SK-N-SH (cell line): Measurements from ENCODE around the gene SP7. TPM values are rescaled to one million over a fixed set of nuclear protein-coding genes. Genes with fewer than 3 reads are reported as not detected.
A peak's percentile ranks its signal among the peaks of the same experiment; 100 is the strongest.

Source experiments
- CTCF ChIA-PET: fragments of 300-600, 350-600 bp; formaldehyde crosslinking; extraction: SDS; loops from one replicate; lab custom pipeline; 2021; lab: Yijun Ruan, JAX
- POLR2A ChIA-PET: fragments of 350-600 bp; sonication (Branson Sonifier 250); formaldehyde crosslinking; extraction: SDS; loops from one replicate; lab custom pipeline; 2020; ENCODE audit warnings: antibody characterized with exemption, inconsistent platforms; lab: Yijun Ruan, JAX
- DNase-seq: peaks from one replicate; pipeline ENCODE4 v3.0.0; 2012
- H2AFZ ChIP-seq: fragments of 200-600 bp; sonication (generic); 2 replicates; pipeline ENCODE4 v1.8.1; 2016; ENCODE audit warnings: antibody characterized with exemption, mild to moderate bottlenecking, low read depth
- H3F3A ChIP-seq: fragments of 200-600 bp; sonication (generic); replicated peaks from 2 replicates; pipeline ENCODE3; 2016; ENCODE audit warnings: antibody characterized with exemption, mild to moderate bottlenecking; ENCODE audit not compliant: insufficient read depth
- H3K27ac ChIP-seq, 2 experiments: fragments of 200-500 bp in 1 of 2; fragments of 200-600 bp in 1 of 2; sonication (Bioruptor generic) in 1 of 2; sonication (generic), shearing (Covaris generic) in 1 of 2; 2 replicates each; pipeline versions ENCODE4 v1.5.1 to v1.6.1; 2014 to 2016; ENCODE audit warnings: low read depth in 2 of 2, inconsistent platforms in 1 of 2, low read length in 1 of 2, mild to moderate bottlenecking in 1 of 2, mixed read lengths in 1 of 2
- H3K27me3 ChIP-seq: fragments of 200-600 bp; sonication (generic), shearing (Covaris generic); 2 replicates; pipeline ENCODE4 v1.6.1; 2016; ENCODE audit warnings: mixed run types; ENCODE audit not compliant: insufficient read depth
- H3K36me3 ChIP-seq, 2 experiments: fragments of 200-500 bp in 1 of 2; fragments of 200-600 bp in 1 of 2; sonication (Bioruptor generic) in 1 of 2; sonication (generic) in 1 of 2; replicated peaks in 1 of 2; 2 replicates each; pipeline versions ENCODE3 to v1.5.1; 2014 to 2016; ENCODE audit warnings: low read length in 1 of 2, mild to moderate bottlenecking in 1 of 2; ENCODE audit not compliant: insufficient read depth in 2 of 2, control insufficient read depth in 1 of 2
- H3K4me1 ChIP-seq, 2 experiments: fragments of 200-500 bp in 1 of 2; fragments of 200-600 bp in 1 of 2; sonication (Bioruptor generic) in 1 of 2; sonication (generic), shearing (Covaris generic) in 1 of 2; 2 replicates each; pipeline versions ENCODE4 v1.5.1 to v1.6.1; 2014 to 2016; ENCODE audit warnings: low read depth in 1 of 2, low read length in 1 of 2, mixed run types in 1 of 2; ENCODE audit not compliant: insufficient read depth in 2 of 2, control insufficient read depth in 1 of 2
- H3K4me2 ChIP-seq: fragments of 200-600 bp; sonication (generic), shearing (Covaris generic); 2 replicates; pipeline ENCODE4 v1.6.1; 2017; ENCODE audit warnings: mixed run types
- H3K4me3 ChIP-seq, 2 experiments: fragments of 200-500 bp in 1 of 2; fragments of 200-600 bp in 1 of 2; sonication (Bioruptor generic) in 1 of 2; sonication (generic), shearing (Covaris generic) in 1 of 2; 2 replicates each; pipeline versions ENCODE4 v1.5.1 to v1.8.1; 2014 to 2016; ENCODE audit warnings: low read depth in 2 of 2, inconsistent platforms in 1 of 2, low read length in 1 of 2, mild to moderate bottlenecking in 1 of 2, mixed read lengths in 1 of 2, moderate library complexity in 1 of 2
- H3K79me2 ChIP-seq: fragments of 200-600 bp; sonication (generic); 2 replicates; pipeline ENCODE4 v1.8.1; 2017; ENCODE audit warnings: mild to moderate bottlenecking; ENCODE audit not compliant: insufficient read depth
- H3K9ac ChIP-seq: fragments of 200-600 bp; sonication (generic); 2 replicates; pipeline ENCODE4 v1.6.1; 2017; ENCODE audit warnings: mixed run types
- H3K9me2 ChIP-seq: fragments of 200-600 bp; sonication (generic); 2 replicates; pipeline ENCODE4 v1.6.1; 2017; ENCODE audit warnings: mixed run types
- H3K9me3 ChIP-seq: fragments of 200-600 bp; sonication (generic); 2 replicates; pipeline ENCODE4 v1.6.1; 2017; ENCODE audit warnings: mixed run types, mild to moderate bottlenecking, moderate library complexity
- H4K20me1 ChIP-seq: fragments of 200-600 bp; sonication (generic); 2 replicates; pipeline ENCODE4 v1.6.1; 2017; ENCODE audit warnings: mild to moderate bottlenecking, mixed run types; ENCODE audit not compliant: insufficient read depth
- CHD2 ChIP-seq: fragments of 150-350 bp; IDR thresholded peaks from 2 replicates; pipeline ENCODE4 v1.6.1; 2018; ENCODE audit warnings: low read length; ENCODE audit not compliant: partially characterized antibody
- CTCF ChIP-seq: fragments of 200-600 bp; sonication (generic); IDR thresholded peaks from 2 replicates; pipeline ENCODE4 v1.6.1; 2017; ENCODE audit warnings: antibody characterized with exemption, mild to moderate bottlenecking, moderate library complexity
- EZH2phosphoT487 ChIP-seq: fragments of 200-600 bp; sonication (generic); IDR thresholded peaks from 2 replicates; pipeline ENCODE4 v1.6.1; 2017; ENCODE audit warnings: low read depth, mixed run types, mild to moderate bottlenecking, antibody characterized with exemption, moderate library complexity, borderline replicate concordance
- FOXJ3 ChIP-seq: sonication (generic); formaldehyde crosslinking; IDR thresholded peaks from 2 replicates; pipeline ENCODE4 v1.5.1; 2020; ENCODE audit warnings: mild to moderate bottlenecking, missing genetic modification reagents
- FOXM1 ChIP-seq: IDR thresholded peaks from 2 replicates; pipeline ENCODE4 v1.4.0; 2012; ENCODE audit warnings: low read depth, mild to moderate bottlenecking
- GABPA ChIP-seq: IDR thresholded peaks from 2 replicates; pipeline ENCODE4 v1.4.0; 2012; ENCODE audit warnings: low read depth, mild to moderate bottlenecking
- GATA2 ChIP-seq: sonication (generic); formaldehyde crosslinking; IDR thresholded peaks from 2 replicates; pipeline ENCODE4 v1.5.0; 2020; ENCODE audit warnings: mild to moderate bottlenecking, missing genetic modification reagents
- JUND ChIP-seq: IDR thresholded peaks from 2 replicates; pipeline ENCODE4 v1.4.0; 2012
- MAX ChIP-seq: IDR thresholded peaks from 2 replicates; pipeline ENCODE4 v1.4.0; 2012; ENCODE audit warnings: low read depth
- MEF2A ChIP-seq: IDR thresholded peaks from 2 replicates; pipeline ENCODE4 v1.4.0; 2012; ENCODE audit warnings: low read depth, borderline replicate concordance
- NRF1 ChIP-seq: IDR thresholded peaks from 2 replicates; pipeline ENCODE4 v1.6.1; 2012; ENCODE audit warnings: low read depth, mild to moderate bottlenecking, low read length
- RCOR1 ChIP-seq: fragments of 150-350 bp; IDR thresholded peaks from 2 replicates; pipeline ENCODE4 v1.6.1; 2017; ENCODE audit warnings: antibody characterized with exemption, low read length
- RFX5 ChIP-seq: IDR thresholded peaks from 2 replicates; pipeline ENCODE4 v1.6.1; 2012; ENCODE audit warnings: mild to moderate bottlenecking, improper control_type of control experiment, low read length
- TCF12 ChIP-seq: IDR thresholded peaks from 2 replicates; pipeline ENCODE4 v1.4.0; 2012
- TEAD4 ChIP-seq: IDR thresholded peaks from 2 replicates; pipeline ENCODE4 v1.4.0; 2012; ENCODE audit warnings: mild to moderate bottlenecking, borderline replicate concordance; ENCODE audit not compliant: insufficient read depth
- YY1 ChIP-seq: IDR thresholded peaks from 2 replicates; pipeline ENCODE4 v1.4.0; 2012; ENCODE audit warnings: low read depth, mild to moderate bottlenecking
- ZBTB33 ChIP-seq: IDR thresholded peaks from 2 replicates; pipeline ENCODE4 v1.4.0; 2012; ENCODE audit warnings: low read depth, borderline replicate concordance
- WGBS: methylation state at CpG from one replicate; pipeline ENCODE4 v1.1.6; 2017; ENCODE audit warnings: low lambda C conversion rate; 5-methylcytosine and 5-hydroxymethylcytosine counted together
- polyA plus RNA-seq, 3 experiments: library from polyadenylated mRNA; depleted of rRNA; stranded (reverse); fragments of >200 nt; gene quantifications; 2 replicates each; pipeline ENCODE4 v1.2.3, GENCODE V29; 2012

Gene SP7
- polyA plus RNA-seq, 1 of the 3 experiments (the other 2 are of a cell fraction): not detected

- TF ChIP-seq ZBTB33: no peak
- TF ChIP-seq NRF1: no peak
- TF ChIP-seq GATA2 (CRISPR knock-in tag): no peak
- TF ChIP-seq MAX: no peak
- TF ChIP-seq GABPA: no peak
- no peak for TF ChIP-seq FOXM1
- TF ChIP-seq RFX5: no peak
- no peak for TF ChIP-seq JUND
These were observed 9.5 kb downstream of the SP7 start (continued) for GRCh38 chr12:53326460-53327185.

- H3K27ac ChIP-seq: peak overlapping the region; percentile 79 to 88
These were observed 10.6 kb downstream of the SP7 start for GRCh38 chr12:53325511-53326061.

More at GRCh38 chr12:53325511-53326061, 10.6 kb downstream of the SP7 start:
- ChIA-PET CTCF (interaction anchor here (0.6 to 13.6 kb wide), 23 partner anchors 8 to 260 kb away, joined by 3 to 294 read pairs (median 4); partner anchors contain the start of genes AMHR2, MAP3K12, SP1 and SP7), POLR2A (interaction anchor here (0.7 to 8.3 kb wide), 6 partner anchors 9 to 183 kb away, joined by 3 to 105 read pairs (median 4); no protein-coding TSS in a partner anchor)
- H3K4me3 ChIP-seq: peak overlapping the region; percentile 59 to 79
- no peak for TF ChIP-seq CHD2
- no peak for TF ChIP-seq EZH2phosphoT487
- no peak for TF ChIP-seq CTCF
- TF ChIP-seq FOXJ3: no peak
- no peak for TF ChIP-seq RCOR1
- no peak for TF ChIP-seq MEF2A
- no peak for TF ChIP-seq TCF12
- TF ChIP-seq JUND: no peak
- TF ChIP-seq YY1: no peak
- no peak for TF ChIP-seq TEAD4
- DNase-seq: peak; percentile 90
- no peaks in the 10 kb centered on the region for H3K36me3 ChIP-seq
- peaks cover 13% of the 10 kb centered on the region for H3F3A ChIP-seq
- H3K9ac ChIP-seq: peak overlapping the region; percentile 95
- 5% methylated on average over 19 of the region's 50 CpGs for WGBS
- H2AFZ ChIP-seq: peak overlapping the region; percentile 80
- peaks cover 3% of the 10 kb centered on the region for H3K79me2 ChIP-seq
- H3K4me1 ChIP-seq: peaks cover under 1 to 15% of the 10 kb centered on the region in 2 experiments; a peak in 2 of 4 replicates
- H3K4me2 ChIP-seq: peak overlapping the region; percentile 93
- H3K9me2 ChIP-seq: no peaks in the 10 kb centered on the region
- no peaks in the 10 kb centered on the region for H3K9me3 ChIP-seq
- H4K20me1 ChIP-seq: no peaks in the 10 kb centered on the region
- no peaks in the 10 kb centered on the region for H3K27me3 ChIP-seq
